ENCODE data around the gene SAMD9L. TPM values are rescaled to one million over a fixed set of nuclear protein-coding genes. Genes with fewer than 3 reads are reported as not detected.
A peak's percentile ranks its signal among the peaks of the same experiment; 100 is the strongest.
"Not testable (repeated sequence)": the region's sequence is repeated elsewhere in the genome, so short reads cannot be mapped to it uniquely, and the experiment has no call there.

The SAMD9L gene
- total RNA-seq, 1 donor from 2014 or later, result 16.4 TPM

DNA sequence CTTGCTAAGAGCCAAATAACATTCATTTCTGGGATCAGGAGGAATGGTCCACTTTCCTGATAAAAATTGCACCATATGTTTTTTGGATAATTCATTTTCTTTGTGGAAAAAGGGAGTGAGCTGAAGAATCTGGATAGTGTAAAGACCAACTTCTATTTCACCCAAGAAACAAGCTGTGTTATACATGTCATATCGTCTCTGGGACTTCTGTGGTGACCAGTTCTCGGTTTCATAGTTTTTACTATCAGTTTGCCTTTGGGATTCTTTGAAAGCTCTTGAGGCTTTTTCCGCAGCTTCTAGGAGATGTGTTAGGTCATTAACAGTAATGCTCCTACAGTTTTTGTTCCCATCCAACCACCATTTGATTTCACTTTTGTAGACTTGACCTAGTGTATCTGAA lies 16.0 kb downstream of the SAMD9L start:
- Mint-ChIP-seq H3K4me1 (peaks cover 2% of the 10 kb centered on the region), H3K27me3 (no peaks in the 10 kb centered on the region), H3K4me3 (no peak overlapping the region), H3K27ac (no peak overlapping the region), H3K36me3 (ENCODE audit: low read depth) (peaks cover 76% of the 10 kb centered on the region), H3K9me3 (peaks cover 37% of the 10 kb centered on the region)
- no peak for DNase-seq
- intact Hi-C loops (cut with micrococcal nuclease), result no loop called here

DNA sequence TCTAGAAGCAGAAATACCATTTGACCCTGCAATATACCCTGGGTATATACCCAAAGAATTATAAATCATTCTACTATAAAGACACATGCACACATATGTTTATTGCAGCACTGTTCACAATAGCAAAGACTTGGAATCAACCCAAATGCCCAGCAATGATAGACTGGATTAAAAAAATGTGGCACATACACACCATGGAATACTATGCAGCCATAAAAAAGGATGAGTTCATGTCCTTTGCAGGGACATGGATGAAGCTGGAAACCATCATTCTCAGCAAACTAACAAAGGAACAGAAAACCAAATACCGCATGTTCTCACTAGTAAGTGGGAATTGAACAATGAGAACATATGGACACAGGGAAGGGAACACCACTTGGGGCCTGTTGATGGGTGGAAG lies 21.2 kb downstream of the SAMD9L start:
- Mint-ChIP-seq H3K36me3 (ENCODE audit: low read depth) (peaks cover 73% of the 10 kb centered on the region), H3K9me3 (peaks cover 61% of the 10 kb centered on the region)
- DNase-seq; H3K4me1 Mint-ChIP-seq; H3K27ac Mint-ChIP-seq; intact Hi-C loops (cut with micrococcal nuclease); H3K4me3 Mint-ChIP-seq; H3K27me3 Mint-ChIP-seq: not testable (repeated sequence)

DNA sequence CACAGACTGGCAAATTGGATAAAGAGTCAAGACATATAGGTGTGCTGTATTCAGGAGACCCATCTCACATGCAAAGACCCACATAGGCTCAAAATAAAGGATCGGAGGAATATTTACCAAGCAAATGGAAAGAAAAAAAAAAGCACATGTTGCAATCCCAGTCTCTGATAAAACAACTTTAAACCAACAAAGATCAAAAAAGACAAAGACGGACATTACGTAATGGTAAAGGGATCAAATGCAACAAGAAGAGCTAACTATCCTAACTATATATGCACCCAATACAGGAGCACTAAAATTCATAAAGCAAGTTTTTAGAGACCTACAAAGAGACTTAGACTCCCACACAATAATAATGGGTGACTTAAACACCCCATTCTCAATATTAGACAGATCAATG lies 24.7 kb downstream of the SAMD9L start:
- H3K27me3 Mint-ChIP-seq; intact Hi-C loops (cut with micrococcal nuclease); H3K4me3 Mint-ChIP-seq; DNase-seq; H3K27ac Mint-ChIP-seq: not testable (repeated sequence)
- Mint-ChIP-seq H3K36me3 (ENCODE audit: low read depth) (peaks cover 76% of the 10 kb centered on the region), H3K4me1 (peaks cover 10% of the 10 kb centered on the region), H3K9me3 (peaks cover 58% of the 10 kb centered on the region)

DNA sequence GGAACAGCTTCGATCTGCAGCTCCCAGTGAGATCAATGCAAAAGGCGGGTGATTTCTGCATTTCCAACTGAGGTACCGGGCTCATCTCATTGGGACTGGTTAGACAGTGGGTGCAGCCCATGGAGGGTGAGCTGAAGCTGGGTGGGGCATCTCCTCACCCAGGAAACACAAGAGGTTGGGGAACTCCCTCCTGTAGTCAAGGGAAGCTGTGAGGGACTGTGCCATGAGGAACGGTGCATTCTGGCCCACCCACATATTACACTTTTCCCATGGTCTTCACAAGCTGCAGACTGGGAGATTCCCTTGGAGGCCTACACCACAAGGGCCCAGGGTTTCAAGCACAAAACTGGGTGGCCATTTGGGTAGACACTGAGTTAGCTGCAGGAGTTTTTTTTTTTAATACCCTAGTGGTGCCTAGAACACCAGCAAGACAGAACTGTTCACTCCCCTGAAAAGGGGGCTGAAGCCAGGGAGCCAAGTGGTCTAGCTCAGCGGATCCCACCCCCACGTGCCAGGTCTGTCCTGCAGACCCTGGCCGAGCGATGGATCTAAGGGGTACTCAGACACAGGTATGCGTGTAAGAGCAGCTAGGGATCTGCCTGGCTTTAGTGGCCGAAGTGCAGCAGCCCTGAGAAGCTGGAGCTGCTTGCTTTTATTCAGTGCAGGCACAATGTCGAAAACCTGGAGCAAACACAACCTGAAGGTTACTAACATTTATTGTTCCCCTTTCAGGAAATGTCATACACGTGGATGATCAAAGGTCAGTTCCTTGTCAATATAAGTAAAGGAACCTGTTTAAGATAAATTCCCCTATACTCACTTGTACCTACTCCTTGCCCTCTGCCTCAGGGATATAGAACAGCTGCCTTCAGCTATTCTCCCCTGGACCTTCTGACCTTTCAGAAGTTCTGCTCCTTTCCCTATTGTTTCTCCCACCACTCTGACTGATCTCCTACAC lies 27.3 kb downstream of the SAMD9L start:
- DNase-seq, result no peak
- H3K4me3 Mint-ChIP-seq, result no peak overlapping the region
- no peaks in the 10 kb centered on the region for H3K27me3 Mint-ChIP-seq
- peaks cover 32% of the 10 kb centered on the region for H3K4me1 Mint-ChIP-seq
- H3K36me3 Mint-ChIP-seq (ENCODE audit: low read depth), result peaks cover 68% of the 10 kb centered on the region
- H3K9me3 Mint-ChIP-seq, result peaks cover 46% of the 10 kb centered on the region
- intact Hi-C loops (cut with micrococcal nuclease), result no loop called here
- H3K27ac Mint-ChIP-seq, result no peak overlapping the region

DNA sequence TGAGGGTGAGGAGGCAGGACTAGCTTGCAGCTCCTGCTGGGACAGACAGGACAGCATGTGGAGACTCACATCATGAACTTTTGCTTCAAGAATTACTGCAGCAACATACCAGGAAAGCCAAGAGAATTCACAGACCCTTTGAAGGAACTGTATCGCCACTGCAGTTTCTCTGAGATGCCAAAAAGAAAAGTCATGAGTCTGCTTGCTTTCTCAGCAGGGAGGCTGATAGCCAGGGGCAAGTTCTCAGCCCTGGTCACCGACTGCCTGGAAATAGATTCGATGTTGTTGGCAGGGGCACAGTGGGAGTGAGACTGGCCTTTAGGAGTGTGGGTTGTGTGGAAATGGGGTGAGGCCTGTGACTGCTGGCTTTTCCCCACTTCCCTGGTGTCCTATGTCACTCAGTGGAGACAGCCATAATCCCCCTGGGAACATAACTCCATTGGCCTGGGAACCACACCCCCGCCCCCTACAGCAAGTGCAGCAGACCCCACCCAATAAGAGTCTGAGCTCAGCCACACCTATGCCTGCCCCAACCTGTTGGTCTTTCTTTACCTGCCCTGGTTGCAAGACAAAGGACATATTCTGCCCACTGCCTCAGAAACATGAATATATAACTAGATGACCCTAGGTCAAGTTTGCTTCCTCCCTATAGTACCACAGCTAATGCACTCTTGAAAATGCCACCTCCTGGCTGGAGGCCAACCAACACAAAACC lies 28.8 kb downstream of the SAMD9L start:
- no peaks in the 10 kb centered on the region for H3K27me3 Mint-ChIP-seq
- peaks cover 68% of the 10 kb centered on the region for H3K36me3 Mint-ChIP-seq (ENCODE audit: low read depth)
- intact Hi-C loops (cut with micrococcal nuclease), result loop anchor here (2.0 to 10.0 kb wide), 6 partner anchors 65 to 987 kb away; partner anchors contain the start of genes ANKIB1, CYP51A1 and KRIT1
- H3K27ac Mint-ChIP-seq, result no peak overlapping the region
- H3K4me1 Mint-ChIP-seq, result peaks cover 47% of the 10 kb centered on the region
- no peak overlapping the region for H3K4me3 Mint-ChIP-seq
- no peak for DNase-seq
- peaks cover 35% of the 10 kb centered on the region for H3K9me3 Mint-ChIP-seq

DNA sequence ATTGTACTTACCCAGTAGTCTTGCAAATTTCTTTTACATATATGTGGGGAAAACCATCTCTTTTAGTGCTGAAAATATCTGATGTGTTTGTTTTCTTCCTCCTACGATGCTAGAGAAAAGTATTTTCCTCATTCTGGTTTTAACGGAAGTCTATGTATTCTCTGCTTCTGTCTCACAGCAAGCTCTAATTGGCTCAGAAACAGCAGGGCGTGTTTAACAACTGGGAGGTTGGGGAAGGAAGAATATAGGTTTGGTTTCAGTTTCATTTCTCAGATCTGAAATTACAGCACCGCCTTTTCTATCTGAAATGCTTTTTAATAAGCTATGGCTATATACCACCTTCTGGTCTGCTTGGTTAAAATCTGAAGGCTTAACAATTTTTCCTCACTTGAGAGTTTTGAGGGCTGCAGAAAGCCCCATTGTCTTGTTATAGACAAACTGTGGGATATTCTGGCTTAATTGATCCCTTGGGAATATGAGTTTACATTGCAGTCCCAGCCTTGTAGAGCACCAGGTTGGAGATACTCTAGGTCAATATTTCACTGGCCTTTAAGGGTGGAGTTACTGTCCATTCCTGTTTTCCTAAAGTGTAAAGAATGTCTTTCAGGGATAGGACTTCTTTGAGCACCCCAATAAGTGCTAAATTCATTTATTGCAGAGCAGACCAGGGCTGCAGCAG lies 30.2 kb downstream of the SAMD9L start, which contains the start of gene SAMD9:
TSS of gene SAMD9 (minus strand) at position 128 of the 679 bp plus-strand sequence. CDS start 11,882 bp downstream, outside the sequence.
- intact Hi-C loops (cut with micrococcal nuclease), result loop anchor here (1.0 to 10.0 kb wide), 11 partner anchors 30 to 986 kb away; partner anchors contain the start of genes ANKIB1, CDK6, CYP51A1 and KRIT1
- peaks cover 35% of the 10 kb centered on the region for H3K9me3 Mint-ChIP-seq
- no peaks in the 10 kb centered on the region for H3K27me3 Mint-ChIP-seq
- DNase-seq, result peak; percentile 90
- peaks cover 54% of the 10 kb centered on the region for H3K4me1 Mint-ChIP-seq
- peaks cover 70% of the 10 kb centered on the region for H3K36me3 Mint-ChIP-seq (ENCODE audit: low read depth)
- H3K27ac Mint-ChIP-seq, result peak within 1 kb of the TSS; percentile 90
- peak within 1 kb of the TSS; percentile 90 for H3K4me3 Mint-ChIP-seq

DNA sequence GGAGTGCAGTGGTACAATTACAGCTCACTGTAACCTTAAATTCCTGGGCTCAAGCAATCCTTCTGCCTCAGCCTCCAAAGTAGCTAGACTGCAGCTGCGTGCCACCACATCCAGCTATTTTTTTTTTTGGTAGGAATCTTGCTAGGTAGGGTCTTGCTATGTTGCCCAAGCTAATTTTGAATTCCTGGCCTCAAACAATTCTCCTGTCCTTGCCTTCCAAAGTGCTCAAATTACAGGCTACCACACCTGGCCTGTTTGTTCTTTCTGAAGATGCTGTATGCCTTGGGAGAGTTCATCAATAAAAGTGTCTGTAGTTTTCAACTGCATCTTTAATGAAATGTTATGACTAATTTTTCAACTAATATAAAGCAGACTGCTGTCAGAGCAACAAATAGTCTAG lies 30.9 kb downstream of the SAMD9L start:
- Mint-ChIP-seq H3K36me3 (ENCODE audit: low read depth) (peaks cover 70% of the 10 kb centered on the region), H3K4me1 (peaks cover 57% of the 10 kb centered on the region)

DNA sequence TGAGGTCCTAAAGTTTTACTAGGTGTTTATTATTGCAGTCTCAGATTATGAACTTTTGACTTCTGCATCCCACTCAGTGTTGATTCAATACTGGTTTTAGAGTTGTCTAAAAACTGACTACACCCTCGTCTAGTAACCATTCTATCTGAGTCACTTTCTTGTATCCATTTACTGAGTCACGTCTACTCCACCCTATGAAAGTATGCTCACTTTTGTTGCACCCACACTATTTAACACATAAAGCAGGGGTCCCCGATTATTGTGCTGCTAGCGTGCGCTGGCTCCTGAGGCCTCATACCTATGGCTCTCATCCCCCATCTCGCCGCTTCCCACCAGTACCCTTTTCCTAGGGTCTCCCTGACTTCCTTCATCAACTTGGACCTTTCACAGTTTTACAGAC lies 32.4 kb downstream of the SAMD9L start:
- intact Hi-C loops (cut with micrococcal nuclease), result loop anchor here (2.0 to 10.0 kb wide), 6 partner anchors 213 to 983 kb away; partner anchors contain the start of genes ANKIB1, CYP51A1, KRIT1 and PEX1
- Mint-ChIP-seq H3K4me3 (peak overlapping the region; percentile 90), H3K4me1 (peaks cover 63% of the 10 kb centered on the region), H3K27ac (peak overlapping the region; percentile 90), H3K27me3 (no peaks in the 10 kb centered on the region), H3K9me3 (peaks cover 40% of the 10 kb centered on the region), H3K36me3 (ENCODE audit: low read depth) (peaks cover 70% of the 10 kb centered on the region)
- no peak for DNase-seq

More for the DNA sequence above, 30.9 kb downstream of the SAMD9L start:
- Mint-ChIP-seq H3K27me3 (no peaks in the 10 kb centered on the region), H3K9me3 (peaks cover 33% of the 10 kb centered on the region), H3K4me3 (peak overlapping the region; percentile 90), H3K27ac (peak overlapping the region; percentile 90)
- peak; percentile 60 for DNase-seq
- intact Hi-C loops (cut with micrococcal nuclease), result loop anchor here (1.0 to 10.0 kb wide), 7 partner anchors 215 to 985 kb away; partner anchors contain the start of genes ANKIB1, CDK6, CYP51A1 and KRIT1

DNA sequence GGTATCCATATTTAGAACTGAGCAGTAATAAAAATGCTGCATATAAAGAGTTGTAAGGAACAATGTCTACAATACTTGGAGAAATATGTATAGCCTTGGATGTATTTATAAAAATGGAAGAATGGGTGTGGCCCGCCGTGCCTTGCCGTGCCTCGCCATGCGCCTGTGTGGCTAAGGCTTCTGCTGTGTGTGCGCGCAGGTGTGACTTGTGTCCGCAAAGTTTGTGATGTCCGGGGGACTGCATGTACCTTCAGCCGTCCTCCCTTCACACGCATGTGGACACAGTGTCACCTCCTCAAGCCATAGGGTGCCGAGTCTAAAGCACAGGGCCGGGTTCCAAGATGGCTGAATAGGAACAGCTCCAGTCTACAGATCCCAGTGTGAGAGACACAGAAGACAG lies 40.2 kb downstream of the SAMD9L start:
- Mint-ChIP-seq H3K36me3 (ENCODE audit: low read depth) (peaks cover 95% of the 10 kb centered on the region), H3K4me1 (peaks cover 9% of the 10 kb centered on the region), H3K27me3 (no peaks in the 10 kb centered on the region), H3K9me3 (peaks cover 46% of the 10 kb centered on the region), H3K27ac (no peak overlapping the region), H3K4me3 (no peak overlapping the region)
- no peak for DNase-seq
- intact Hi-C loops (cut with micrococcal nuclease), result no loop called here

DNA sequence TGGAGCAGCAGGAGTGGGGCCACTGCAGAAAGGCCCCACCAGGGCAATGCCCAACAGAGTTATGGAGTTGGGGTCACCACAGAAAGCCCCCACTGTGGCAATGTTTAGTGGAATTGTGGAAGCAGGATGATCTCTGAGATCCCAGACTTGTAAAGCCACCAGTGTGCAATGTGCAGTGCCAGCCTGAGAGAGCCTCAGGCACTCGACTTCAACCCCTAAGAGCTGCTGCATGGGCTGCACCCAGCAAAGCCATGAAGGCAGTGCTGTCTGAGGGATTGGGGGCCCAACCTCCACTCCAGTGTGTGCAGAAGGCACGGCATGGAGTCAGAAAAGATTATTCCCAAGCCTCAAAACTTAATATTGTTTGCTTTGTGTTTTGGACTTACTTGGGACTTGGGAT lies 50.8 kb downstream of the SAMD9L start:
- H3K27ac Mint-ChIP-seq, result no peak overlapping the region
- DNase-seq, result no peak
- no peaks in the 10 kb centered on the region for H3K27me3 Mint-ChIP-seq
- intact Hi-C loops (cut with micrococcal nuclease), result no loop called here
- H3K36me3 Mint-ChIP-seq (ENCODE audit: low read depth), result peaks cover 25% of the 10 kb centered on the region
- no peak overlapping the region for H3K4me3 Mint-ChIP-seq
- H3K4me1 Mint-ChIP-seq, result no peaks in the 10 kb centered on the region
- H3K9me3 Mint-ChIP-seq, result peaks cover 14% of the 10 kb centered on the region

DNA sequence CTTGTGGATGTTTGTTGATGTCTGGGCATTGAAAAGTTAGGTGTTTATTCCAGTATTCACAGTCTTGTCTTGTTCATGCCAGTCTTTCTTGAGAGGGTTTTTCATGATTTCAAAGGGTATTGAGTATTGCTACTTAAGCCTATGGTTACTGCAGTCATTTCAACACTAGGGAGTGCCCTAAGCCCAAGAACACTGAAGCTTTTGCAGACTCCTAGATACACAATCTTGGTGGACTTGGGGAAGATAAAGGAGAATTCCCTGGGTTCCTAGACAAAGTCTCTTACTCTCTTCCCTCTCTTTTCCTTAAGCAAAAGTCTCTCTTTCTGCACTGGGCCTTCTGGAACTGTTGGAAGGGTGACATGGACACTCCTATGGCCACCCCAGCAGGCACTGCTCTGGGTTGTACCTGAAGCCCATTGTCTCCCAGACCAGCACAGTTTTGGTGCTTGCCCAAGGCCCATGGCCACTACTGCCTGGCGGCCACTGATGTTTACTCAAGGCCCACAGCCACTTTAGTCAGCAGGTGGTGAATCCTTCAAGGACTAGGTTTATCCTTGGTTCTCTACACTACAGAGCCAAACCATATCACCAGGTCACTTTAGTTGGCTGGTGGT lies 55.3 kb downstream of the SAMD9L start:
- H3K27me3 Mint-ChIP-seq, result peaks cover 27% of the 10 kb centered on the region
- H3K27ac Mint-ChIP-seq, result no peak overlapping the region
- H3K36me3 Mint-ChIP-seq (ENCODE audit: low read depth), result no peaks in the 10 kb centered on the region
- H3K9me3 Mint-ChIP-seq, result peaks cover 7% of the 10 kb centered on the region
- H3K4me3 Mint-ChIP-seq, result no peak overlapping the region
- intact Hi-C loops (cut with micrococcal nuclease), result loop anchor here (1.0 kb wide), 1 partner anchor 135 kb away; no protein-coding TSS in a partner anchor
- peak; percentile 65 for DNase-seq
- no peaks in the 10 kb centered on the region for H3K4me1 Mint-ChIP-seq
